ENCODE data around the gene HIF3A.

The HIF3A gene

DNA sequence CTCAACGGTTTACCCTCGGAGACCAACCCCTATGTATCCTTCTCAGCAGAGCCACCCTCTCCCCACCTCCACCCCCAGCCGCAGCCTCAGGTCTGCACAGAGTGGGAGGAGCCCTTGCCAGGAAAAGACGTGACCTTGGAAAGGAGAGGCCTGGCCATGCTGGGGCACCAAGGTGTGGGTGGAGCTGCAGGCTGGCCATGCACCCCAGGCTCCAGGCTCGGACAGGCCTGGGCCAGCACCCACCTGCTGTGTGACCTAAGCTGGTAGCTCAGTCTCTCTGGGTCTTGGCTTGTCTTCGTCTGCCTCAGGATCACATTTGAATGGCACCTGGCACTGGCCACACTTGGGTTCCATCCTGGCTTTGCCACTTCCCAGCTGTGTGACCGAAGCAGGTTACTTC, 87.0 kb downstream of the HIF3A start:
- no peak for DNase-seq (ENCODE audit: low read depth in 2 of 2)

DNA sequence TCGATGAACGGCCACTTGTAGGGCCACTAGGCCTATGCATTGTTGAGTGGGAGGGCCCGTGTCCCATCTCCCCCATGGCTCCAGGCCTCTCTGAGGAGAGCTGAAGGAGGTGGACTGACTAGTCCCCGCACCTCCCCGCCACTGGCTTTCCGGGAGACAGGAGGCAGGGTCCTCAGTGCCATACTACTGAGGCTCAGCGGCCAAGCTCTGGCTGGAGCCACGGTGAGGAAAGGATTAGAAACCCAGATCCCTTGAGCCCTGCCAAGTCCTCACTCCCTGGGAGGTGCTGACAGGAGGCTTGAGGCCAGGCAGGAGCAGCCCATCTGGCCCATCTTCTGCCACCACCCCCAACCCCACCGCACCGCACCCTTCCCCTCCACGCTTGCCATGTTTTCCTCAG, 87.6 kb downstream of the HIF3A start:
- DNase-seq (ENCODE audit: low read depth in 2 of 2), result no peak

DNA sequence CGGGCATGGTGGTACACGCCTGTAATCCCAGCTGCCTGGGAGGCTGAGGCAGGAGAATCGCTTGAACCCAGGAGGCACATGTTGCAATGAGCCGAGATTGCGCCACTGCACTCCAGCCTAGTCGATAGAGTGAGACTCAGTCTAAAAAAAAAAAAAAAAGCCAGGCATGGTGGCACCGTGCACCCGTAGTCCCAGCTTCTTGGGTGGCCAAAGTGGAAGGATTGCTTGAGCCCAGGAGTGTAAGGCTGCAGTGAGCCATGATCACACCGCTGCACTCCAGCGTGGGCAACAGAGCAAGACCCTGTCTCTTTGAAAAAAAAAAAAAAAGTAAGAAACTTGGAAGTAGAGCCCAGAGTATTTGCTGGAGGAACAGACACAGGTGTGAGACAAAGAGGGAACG, 88.8 kb downstream of the HIF3A start:
- no peak for DNase-seq (ENCODE audit: low read depth in 2 of 2)

- no peak for DNase-seq (ENCODE audit: low read depth in 2 of 2)
Observed at GRCh38 chr19:46386151-46386550, 89.3 kb downstream of the HIF3A start.

GRCh38 chr19:46386996-46387712, 90.3 kb downstream of the HIF3A start:
- DNase-seq (ENCODE audit: low read depth in 2 of 2), result no peak

- no peak for DNase-seq (ENCODE audit: low read depth in 2 of 2)
Observed at GRCh38 chr19:46387713-46388130, 90.9 kb downstream of the HIF3A start.

DNA sequence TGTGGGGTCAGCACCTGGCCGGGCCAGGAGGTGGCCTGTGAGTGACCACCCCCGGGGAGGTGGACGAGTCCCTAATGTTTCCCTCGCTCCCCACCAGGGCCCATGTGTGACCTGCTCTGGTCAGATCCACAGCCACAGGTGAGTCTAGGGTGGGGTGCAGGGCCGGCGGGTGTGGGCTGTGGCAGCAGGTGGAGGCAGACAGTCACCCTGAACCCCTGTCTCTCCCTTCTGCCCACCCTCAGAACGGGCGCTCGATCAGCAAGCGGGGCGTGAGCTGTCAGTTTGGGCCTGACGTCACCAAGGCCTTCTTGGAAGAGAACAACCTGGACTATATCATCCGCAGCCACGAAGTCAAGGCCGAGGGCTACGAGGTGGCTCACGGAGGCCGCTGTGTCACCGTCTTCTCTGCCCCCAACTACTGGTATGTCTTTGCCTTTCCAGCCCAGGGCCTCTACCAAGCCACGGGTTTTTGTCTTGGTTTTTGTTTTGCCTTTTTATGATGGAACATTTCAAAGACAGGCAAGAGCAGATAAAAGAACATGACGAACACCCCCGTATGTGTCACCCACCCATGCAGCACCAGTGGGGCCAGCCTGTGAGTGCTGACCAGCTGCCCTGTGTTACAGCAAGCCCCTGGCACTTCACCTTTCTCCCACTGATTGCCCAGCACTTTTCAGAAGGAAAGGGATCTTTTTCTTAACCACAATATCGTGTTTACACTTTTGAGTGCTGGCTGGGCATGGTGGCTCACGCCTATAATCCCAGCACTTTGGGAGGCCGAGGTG, 91.7 kb downstream of the HIF3A start:
- no peak for DNase-seq (ENCODE audit: low read depth in 2 of 2)

DNA sequence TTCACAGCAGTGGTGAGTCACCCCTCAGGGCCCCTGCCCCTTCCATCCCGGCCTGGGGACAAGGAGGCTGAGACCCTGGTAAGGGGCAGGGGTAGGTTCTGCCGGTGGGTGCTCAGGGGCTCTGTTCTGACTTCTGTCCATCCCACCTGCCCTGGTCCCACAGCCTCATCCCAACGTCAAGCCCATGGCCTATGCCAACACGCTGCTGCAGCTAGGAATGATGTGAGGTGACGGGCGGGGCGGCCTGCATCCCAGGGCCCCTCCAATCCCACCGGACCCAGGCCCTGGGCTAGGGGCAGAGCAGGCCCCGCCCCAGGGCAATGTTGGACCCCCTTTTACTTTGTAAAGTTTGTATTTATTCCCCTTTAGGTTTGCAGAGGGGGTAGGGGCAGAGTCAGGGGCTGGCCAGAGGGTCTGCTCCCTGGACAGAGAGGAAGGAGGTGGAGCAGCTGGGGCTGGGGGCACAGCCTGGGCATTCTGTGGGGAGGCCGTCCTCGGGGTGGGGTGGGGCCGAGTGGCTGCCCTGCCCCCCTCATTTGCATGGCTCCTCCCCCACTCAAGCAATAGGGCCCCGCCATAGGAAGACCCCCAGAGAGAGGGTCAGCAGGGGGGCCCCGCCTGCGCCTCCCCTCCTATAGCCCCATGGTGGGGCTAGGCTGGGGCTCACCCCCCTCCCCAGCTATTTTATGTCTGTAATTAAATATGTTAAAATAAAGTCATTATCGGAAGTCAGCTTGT, 93.4 kb downstream of the HIF3A start:
- no peak for DNase-seq (ENCODE audit: low read depth in 2 of 2)

DNA sequence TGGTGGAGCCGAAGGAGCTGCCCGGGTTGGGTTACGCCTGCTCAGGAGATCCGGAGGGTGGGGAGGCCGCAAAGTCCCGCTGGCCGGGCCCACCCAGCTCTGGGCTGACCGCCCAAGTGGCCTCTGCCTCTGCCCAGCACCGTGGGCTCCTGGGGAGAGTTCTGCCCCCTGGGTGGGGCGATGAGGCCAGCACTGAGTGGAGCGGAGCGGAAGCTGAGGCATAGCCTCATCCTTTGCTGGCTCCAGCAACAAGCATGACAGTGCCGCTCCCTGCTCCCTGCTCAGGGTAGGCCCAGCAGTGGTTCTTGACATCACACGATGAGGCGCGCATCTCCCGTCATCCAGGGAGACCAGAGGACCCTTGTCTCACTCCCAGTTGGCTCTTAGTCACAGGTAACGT, 94.0 kb downstream of the HIF3A start:
- DNase-seq (ENCODE audit: low read depth in 2 of 2), result no peak

DNA sequence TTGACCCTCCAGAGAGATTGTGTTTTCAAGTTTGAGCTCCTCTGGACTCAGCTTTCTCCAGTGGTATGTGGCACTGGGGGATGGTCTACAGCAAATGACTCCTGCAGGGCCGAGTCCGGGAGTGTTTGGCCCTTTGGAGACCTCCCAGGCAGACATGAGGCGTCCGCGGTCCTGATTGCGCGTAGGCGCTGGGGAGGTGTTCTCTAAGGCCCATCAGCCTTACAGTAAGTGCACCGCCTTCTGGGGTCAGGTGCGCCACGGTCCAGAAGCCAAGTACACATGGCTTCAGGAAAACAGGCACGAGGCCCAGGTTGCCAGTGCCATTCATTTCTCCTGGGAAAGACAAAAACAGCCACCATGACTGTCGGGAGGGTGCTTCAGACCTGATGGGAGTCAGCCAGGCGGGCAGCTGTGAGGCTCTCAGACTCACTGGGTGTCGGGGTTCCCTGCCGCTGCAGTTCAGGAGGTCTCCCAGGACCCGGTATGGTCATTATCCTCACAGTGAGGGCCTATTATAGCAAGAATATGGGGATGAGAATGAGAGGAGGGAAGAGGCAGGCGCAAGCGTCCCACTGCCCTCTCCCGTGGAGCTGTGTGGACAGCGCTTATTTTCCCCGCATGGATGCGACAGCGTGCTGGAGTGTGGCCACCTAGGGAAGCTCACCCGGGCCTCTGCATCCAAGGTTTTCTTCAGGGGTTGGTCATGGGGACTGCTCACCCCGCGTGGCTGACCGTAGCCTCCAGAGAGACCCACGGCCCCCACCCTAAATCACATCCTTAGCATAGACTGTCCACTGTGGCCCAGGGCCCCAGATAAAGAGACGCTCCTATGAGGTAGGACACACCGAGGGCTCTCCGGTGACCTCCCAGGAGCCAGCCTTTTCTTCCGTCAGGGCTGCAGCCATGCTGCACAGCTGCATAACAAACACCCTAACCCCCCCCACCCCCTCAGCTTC, 94.7 kb downstream of the HIF3A start:
- no peak for DNase-seq (ENCODE audit: low read depth in 2 of 2)

GRCh38 chr19:46392252-46392801, 95.5 kb downstream of the HIF3A start:
- DNase-seq (ENCODE audit: low read depth in 2 of 2), result no peak

DNA sequence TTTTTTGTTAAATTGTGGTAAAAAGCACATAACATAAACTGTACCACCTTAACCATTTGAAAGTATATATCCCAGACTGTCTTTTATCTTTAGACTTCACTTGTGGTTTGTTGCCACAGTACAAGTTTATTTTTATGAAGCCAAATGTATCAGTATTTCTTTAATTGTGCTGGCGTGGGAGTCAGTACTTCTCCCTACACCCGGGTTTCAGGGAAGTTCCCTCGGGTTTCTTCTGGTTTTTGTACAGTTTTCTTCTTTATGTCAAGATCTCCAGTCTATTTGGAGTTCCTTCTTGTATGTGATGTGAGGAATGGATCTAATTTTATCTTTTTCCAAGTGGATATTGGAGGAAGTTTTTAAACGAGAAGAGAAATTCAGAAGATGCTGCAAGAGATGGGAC, 96.0 kb downstream of the HIF3A start:
- no peak for DNase-seq (ENCODE audit: low read depth in 2 of 2)

Measured in stimulated activated CD4-positive, alpha-beta T cell treated with anti-CD3 and anti-CD28 coated beads, Interleukin-1b, Interleukin-23, amount 100 ng/mL, for 1 hour (primary cell).